ENCODE results near the gene CNTNAP2.

Gene CNTNAP2

DNA sequence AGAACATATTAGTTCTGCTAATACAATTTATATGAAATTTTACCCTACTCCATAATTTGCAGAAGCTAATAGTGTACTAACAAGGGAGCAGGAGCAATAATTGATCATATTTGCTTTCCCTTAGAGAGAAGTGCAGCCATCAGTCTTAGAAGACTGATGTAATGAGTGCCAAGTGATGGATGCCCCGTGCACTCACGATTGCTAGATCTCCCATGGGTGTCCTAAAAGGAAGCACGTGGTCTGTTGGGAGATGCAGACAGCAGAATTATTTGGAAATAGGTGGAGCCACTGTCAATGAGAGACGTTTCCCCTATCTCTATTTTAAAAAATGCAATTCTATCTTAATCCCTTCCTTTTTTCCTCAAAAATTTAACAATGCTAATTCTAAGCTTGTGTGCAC lies 1701.7 kb downstream of the CNTNAP2 start:
- TF ChIP-seq, protein P1, sequence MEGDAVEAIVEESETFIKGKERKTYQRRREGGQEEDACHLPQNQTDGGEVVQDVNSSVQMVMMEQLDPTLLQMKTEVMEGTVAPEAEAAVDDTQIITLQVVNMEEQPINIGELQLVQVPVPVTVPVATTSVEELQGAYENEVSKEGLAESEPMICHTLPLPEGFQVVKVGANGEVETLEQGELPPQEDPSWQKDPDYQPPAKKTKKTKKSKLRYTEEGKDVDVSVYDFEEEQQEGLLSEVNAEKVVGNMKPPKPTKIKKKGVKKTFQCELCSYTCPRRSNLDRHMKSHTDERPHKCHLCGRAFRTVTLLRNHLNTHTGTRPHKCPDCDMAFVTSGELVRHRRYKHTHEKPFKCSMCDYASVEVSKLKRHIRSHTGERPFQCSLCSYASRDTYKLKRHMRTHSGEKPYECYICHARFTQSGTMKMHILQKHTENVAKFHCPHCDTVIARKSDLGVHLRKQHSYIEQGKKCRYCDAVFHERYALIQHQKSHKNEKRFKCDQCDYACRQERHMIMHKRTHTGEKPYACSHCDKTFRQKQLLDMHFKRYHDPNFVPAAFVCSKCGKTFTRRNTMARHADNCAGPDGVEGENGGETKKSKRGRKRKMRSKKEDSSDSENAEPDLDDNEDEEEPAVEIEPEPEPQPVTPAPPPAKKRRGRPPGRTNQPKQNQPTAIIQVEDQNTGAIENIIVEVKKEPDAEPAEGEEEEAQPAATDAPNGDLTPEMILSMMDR (IDR thresholded peaks at IDR 0.05; ENCODE audit: control insufficient read depth, extremely low read depth, insufficient read depth) = no peak
- no peak for DNase-seq (ENCODE audit: low read depth)
- H3K4me3 ChIP-seq (ENCODE audit: low read depth, low read length) = no peak overlapping the region

DNA sequence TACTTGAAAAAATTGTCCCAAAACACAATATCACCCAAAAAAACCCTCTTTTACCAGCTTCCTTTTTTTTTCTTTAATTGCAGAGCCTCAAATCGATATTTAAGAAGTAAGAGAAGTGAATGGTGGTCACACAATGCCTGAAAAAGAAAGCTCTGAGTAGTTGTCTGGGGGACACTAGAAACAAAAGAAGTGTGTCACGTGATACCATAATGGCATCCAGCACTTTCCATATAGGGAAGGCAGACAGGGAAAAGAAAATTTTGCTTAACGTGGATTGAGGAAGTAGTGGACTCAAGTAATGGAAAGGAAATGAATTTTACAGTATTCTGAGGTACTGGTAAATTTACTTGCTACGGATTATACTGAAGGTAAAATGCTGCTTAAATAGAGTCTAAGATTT lies 1708.1 kb downstream of the CNTNAP2 start:
- H3K4me3 ChIP-seq (ENCODE audit: low read depth, low read length) = no peak overlapping the region
- TF ChIP-seq, protein P1 (IDR thresholded peaks at IDR 0.05; ENCODE audit: control insufficient read depth, extremely low read depth, insufficient read depth) = no peak
- DNase-seq (ENCODE audit: low read depth) = no peak

DNA sequence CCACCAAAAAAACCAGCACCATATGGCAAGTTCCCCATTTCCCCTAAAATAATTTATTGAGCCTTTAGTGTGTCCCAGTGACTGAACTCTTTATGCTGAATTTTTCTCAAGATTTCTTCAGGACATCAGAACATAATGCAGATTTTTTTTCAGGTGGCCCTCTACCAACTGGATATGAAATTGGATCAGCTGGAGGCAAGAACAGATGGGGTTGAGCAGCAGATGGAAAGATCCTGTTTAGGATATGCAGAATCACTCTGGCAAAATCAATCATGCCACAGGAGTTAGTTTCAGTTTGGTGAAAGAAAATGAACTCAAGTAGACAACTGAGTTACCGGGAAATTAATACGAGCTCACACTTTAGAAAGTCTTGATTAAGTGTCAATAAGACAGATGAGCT lies 1712.4 kb downstream of the CNTNAP2 start:
- no peak overlapping the region for H3K4me3 ChIP-seq (ENCODE audit: low read depth, low read length)
- TF ChIP-seq, protein P1 (IDR thresholded peaks at IDR 0.05; ENCODE audit: control insufficient read depth, extremely low read depth, insufficient read depth) = no peak
- no peak for DNase-seq (ENCODE audit: low read depth)

DNA sequence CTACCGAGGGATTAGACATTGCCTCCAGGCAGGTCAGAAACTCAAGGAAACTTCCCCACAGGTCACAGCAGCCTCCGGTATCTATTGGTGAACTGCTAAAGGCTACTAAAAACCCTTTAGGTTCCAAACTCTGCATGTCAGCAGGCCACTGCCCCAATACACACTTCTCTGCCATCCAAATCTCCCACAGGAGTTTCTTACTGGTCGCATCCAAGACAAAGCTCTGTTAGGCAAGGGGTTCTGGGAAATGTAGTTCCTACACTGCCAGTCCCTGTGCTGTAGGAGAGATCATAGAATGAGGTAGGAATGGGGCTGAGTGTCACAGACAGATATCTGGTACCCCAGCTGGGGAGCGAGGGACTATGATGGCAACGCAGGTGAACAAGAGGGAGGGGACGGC lies 1717.0 kb downstream of the CNTNAP2 start:
- H3K4me3 ChIP-seq (ENCODE audit: low read depth, low read length) = no peak overlapping the region
- TF ChIP-seq, protein P1 (IDR thresholded peaks at IDR 0.05; ENCODE audit: control insufficient read depth, extremely low read depth, insufficient read depth) = no peak
- no peak for DNase-seq (ENCODE audit: low read depth)

DNA sequence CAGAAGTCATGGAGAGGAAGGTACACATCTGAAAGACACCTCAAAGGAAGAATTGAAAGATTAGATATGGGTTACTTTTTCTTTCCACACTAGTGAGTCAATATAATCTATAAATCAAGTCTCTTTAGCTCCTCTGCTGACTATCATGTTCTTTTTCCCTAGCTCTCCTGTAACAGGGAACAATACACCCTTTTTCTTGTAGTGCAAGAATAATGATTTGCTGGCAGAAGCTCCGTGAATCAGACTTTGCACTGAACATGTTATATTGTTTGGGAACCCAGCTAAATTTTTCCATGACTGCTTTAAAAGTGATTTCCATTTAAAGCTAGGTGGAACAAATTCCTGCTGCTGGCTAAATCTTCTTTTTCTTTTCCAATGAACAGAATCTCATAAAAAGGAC lies 1717.4 kb downstream of the CNTNAP2 start:
- no peak for DNase-seq (ENCODE audit: low read depth)
- no peak overlapping the region for H3K4me3 ChIP-seq (ENCODE audit: low read depth, low read length)
- TF ChIP-seq, protein P1 (IDR thresholded peaks at IDR 0.05; ENCODE audit: control insufficient read depth, extremely low read depth, insufficient read depth) = no peak

DNA sequence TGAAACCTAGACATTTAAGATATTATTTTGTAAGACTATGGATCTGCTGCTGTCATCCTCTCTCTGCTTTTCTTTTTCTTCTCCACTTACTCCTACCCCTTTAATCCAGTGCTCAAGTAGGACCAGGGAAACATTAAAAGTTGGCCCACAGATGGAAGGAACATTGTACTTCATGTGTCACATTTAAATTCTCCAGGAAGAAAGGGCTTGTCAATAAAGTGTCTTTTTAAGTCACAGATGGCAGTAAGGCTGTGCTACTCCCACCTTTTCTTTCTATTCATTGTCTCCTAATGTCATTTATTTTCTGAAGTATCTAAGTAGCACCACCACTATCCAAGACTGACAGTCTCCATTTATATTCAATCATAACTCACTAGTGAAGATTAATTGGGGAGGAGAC lies 1736.2 kb downstream of the CNTNAP2 start:
- DNase-seq (ENCODE audit: low read depth) = no peak
- no peak overlapping the region for H3K4me3 ChIP-seq (ENCODE audit: low read depth, low read length)
- TF ChIP-seq, protein P1 (IDR thresholded peaks at IDR 0.05; ENCODE audit: control insufficient read depth, extremely low read depth, insufficient read depth) = no peak
